Measurements from ENCODE around the gene STAB1. TPM values are rescaled to one million over a fixed set of nuclear protein-coding genes. Genes with fewer than 3 reads are reported as not detected.

The STAB1 gene
- total and polyA plus RNA-seq, 12 donors = 17.4 to 231 (median 44.1) TPM

DNA sequence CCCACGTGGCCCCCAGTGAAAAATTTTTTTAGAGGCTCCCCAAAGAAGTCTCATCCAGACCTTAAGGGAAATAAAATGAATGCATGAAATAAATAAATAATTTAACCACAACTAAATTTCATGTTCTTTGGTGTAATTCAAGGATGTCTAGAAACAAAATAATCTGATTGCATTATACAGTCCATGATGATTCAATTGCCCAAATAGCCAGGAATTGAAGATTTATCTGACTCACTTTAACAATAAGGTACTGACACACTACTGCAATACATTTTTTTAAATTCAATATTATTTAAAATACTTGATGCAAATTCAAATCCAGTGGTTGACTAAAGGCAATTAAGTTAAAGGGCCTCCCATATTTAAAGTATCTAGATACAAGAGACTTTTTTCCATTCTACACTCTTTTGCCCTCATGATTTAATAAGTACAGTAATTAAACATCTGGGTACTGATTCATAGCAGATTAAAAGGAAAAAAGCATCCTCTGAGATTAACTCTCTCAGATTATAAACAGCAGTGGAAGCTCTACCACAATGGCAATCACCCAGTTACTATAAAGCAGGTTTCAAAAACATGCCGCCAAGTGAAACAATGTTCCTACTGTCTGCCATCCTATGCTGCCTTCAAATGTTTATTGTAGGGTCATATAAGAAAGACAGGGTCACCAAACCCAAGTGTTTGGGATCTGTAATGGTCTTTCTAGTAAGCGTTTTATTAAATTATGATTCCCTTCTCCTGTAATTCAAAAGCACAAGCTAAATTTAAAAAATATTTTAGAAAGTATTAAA is 51.2 kb downstream of the STAB1 start:
- H3K4me1 ChIP-seq = peaks cover 0 to 33% (median 11%) of the 10 kb centered on the region in 9 donors
- no peak overlapping the region for H3K4me3 ChIP-seq
- peaks cover 0 to 96% (median 19%) of the 10 kb centered on the region in 9 donors for H3K36me3 ChIP-seq
- DNase-seq (no peak), ATAC-seq (no peak)
- H3K9me3 ChIP-seq = no peaks in the 10 kb centered on the region
- peak overlapping the region in 1 of 10 donors; percentile 26 for H3K27ac ChIP-seq
- WGBS, 2 donors = 80 to 85% methylated on average over 3 of the region's 3 CpGs
- H3K27me3 ChIP-seq = no peaks in the 10 kb centered on the region
- no peak for TF ChIP-seq CTCF (IDR thresholded peaks at IDR 0.05)
- intact Hi-C loops (cut with DNase I) = loop anchor here in 1 of 10 donors (5.0 kb wide), 1 partner anchor 534 kb away; no protein-coding TSS in a partner anchor

DNA sequence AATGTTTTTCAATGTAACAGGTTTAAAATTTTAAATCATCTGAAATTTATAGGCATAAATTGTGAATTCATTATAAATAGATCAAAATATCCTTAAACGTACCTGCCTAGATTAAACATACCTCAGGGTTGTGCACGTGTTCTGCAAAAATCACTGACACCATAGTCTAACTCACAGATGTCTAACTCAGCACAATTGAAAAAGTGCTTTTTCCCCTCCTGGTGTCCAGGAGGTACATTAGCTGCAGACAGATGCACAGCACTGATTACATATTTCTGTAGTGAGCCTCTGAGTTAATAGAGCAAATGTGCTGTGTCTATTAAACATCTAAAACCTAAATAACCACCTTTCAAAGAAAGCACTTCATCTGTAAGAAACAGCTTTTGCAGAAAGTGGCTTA is 52.0 kb downstream of the STAB1 start:
- DNase-seq (no peak), ATAC-seq (no peak)
- no peak for TF ChIP-seq CTCF (IDR thresholded peaks at IDR 0.05)
- Histone ChIP-seq H3K4me1 (peaks cover 0 to 36% (median 10%) of the 10 kb centered on the region in 9 donors), H3K36me3 (peaks cover 0 to 96% (median 25%) of the 10 kb centered on the region in 9 donors), H3K4me3 (no peak overlapping the region), H3K27me3 (no peaks in the 10 kb centered on the region), H3K27ac (no peak overlapping the region), H3K9me3 (no peaks in the 10 kb centered on the region)
- intact Hi-C loops (cut with DNase I) = loop anchor here in 1 of 10 donors (5.0 kb wide), 1 partner anchor 535 kb away; no protein-coding TSS in a partner anchor
- WGBS, 2 donors = 71 to 83% methylated on average over 2 of the region's 2 CpGs

DNA sequence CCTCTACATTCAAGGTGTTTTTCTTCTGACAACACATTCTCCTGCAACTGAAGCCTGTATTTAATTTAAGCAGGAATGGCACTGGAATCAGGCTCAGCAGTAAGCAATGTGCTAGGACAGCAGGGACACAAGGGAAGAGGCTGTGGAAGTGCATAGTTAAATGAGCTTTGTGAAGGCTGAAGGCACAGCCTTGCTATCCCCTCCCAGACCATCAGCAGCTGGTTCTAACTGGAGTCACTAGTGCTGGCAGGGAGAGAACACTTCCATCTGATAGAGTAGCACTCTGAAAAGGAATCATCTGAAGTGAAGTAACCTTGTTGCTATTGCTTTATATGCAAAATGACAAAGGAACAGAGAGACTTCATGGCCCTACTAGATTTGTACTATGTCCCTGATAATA is 56.0 kb downstream of the STAB1 start:
- H3K4me1 ChIP-seq = peaks cover 0 to 26% (median 7%) of the 10 kb centered on the region in 9 donors
- peaks cover 0 to 100% (median 36%) of the 10 kb centered on the region in 9 donors for H3K36me3 ChIP-seq
- DNase-seq = no peak
- no peak overlapping the region for H3K4me3 ChIP-seq
- no peaks in the 10 kb centered on the region for H3K27me3 ChIP-seq
- peak in 4 of 8 donors; percentile 26 to 54 (median 36) for ATAC-seq
- TF ChIP-seq CTCF (IDR thresholded peaks at IDR 0.05) = no peak
- H3K27ac ChIP-seq = peak overlapping the region in 3 of 10 donors; percentile 7 to 33 (median 10)
- intact Hi-C loops (cut with DNase I) = loop anchor here in 1 of 10 donors (10.0 kb wide), 1 partner anchor 54 kb away; no protein-coding TSS in a partner anchor
- no peaks in the 10 kb centered on the region for H3K9me3 ChIP-seq

GRCh38 chr3:52552089-52552488 is 57.0 kb downstream of the STAB1 start:
- no peak overlapping the region for H3K4me3 ChIP-seq
- peaks cover 0 to 100% (median 34%) of the 10 kb centered on the region in 9 donors for H3K36me3 ChIP-seq
- no peaks in the 10 kb centered on the region for H3K27me3 ChIP-seq
- no peak for TF ChIP-seq CTCF (IDR thresholded peaks at IDR 0.05)
- DNase-seq = no peak
- no peaks in the 10 kb centered on the region for H3K9me3 ChIP-seq
- H3K4me1 ChIP-seq = peaks cover 0 to 33% (median 7%) of the 10 kb centered on the region in 9 donors
- intact Hi-C loops (cut with DNase I) = loop anchor here in 1 of 10 donors (10.0 kb wide), 1 partner anchor 53 kb away; no protein-coding TSS in a partner anchor
- peak in 1 of 8 donors; percentile 38 for ATAC-seq
- peak overlapping the region in 2 of 10 donors; percentile 7 to 33 for H3K27ac ChIP-seq
- WGBS, 2 donors = 74 to 83% methylated on average over 3 of the region's 3 CpGs

All from heart right ventricle (tissue), 16 donors.